ENCODE data around the gene UCP2. TPM values are rescaled to one million over a fixed set of nuclear protein-coding genes. Genes with fewer than 3 reads are reported as not detected.

The UCP2 gene
- total RNA-seq, 2 experiments from 2014 or later, result 145 to 358 TPM

DNA sequence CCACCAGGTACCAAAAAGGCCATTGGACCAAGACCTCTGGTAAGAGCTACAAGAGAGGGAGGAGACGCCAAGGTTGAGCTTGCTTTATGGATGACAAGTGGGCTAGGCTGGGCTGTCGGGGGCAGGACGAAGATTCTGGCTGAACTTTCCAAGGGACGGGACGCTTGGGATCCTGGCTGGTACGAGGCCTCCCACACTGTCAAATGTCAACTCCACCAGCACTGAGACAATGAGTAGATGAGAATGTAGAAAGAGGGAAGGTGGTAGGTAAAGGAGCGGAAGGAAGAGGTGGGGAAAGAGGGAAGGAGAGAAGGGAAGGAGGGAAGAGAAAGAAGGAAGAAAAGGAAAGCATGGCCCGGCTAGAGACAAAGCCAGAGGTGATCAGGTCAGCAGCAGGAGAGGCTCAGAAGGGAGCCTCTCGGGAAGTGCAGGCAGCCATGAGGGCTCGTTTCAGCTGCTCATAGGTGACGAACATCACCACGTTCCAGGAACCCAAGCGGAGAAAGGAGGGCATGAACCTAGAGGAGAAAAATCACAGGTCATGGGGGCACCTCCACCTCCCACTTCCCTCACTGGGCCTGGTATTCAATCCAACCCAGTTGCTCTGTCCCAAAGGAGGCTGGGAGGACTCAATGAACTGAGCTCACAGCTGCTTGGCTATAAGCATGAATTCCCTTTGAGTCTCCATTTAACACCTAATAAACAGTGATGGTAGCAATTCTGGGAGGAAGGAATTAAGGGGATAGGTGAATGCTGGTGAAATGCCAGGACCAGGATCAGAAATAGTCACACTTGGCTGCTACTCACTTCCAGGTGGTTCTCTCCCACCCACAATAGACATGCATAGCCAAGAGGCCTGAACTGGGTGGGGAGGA, 7.8 kb downstream of the UCP2 start:
- H3K27ac ChIP-seq (ENCODE audit: low read depth, low read length, poor library complexity, severe bottlenecking), result peak overlapping the region; percentile 8
- H2AFZ ChIP-seq (ENCODE audit: low read length), result no peak overlapping the region
- H3K9me3 ChIP-seq (ENCODE audit: low read length), result no peaks in the 10 kb centered on the region
- H3K36me3 ChIP-seq (ENCODE audit: insufficient read depth, low read length), result peaks cover 72% of the 10 kb centered on the region
- H3K4me2 ChIP-seq (ENCODE audit: low read length), result no peak overlapping the region
- POLR2A ChIA-PET, result no interaction called here
- H4K20me1 ChIP-seq (ENCODE audit: insufficient read depth, low read length), result peaks cover 27% of the 10 kb centered on the region; the same call in 1 of the 2 replicates
- H3K4me3 ChIP-seq (ENCODE audit: low read depth, low read length, poor library complexity, severe bottlenecking), result no peak overlapping the region
- H3K9me2 ChIP-seq (ENCODE audit: insufficient read depth, low read length), result no peaks in the 10 kb centered on the region
- CTCF ChIA-PET (ENCODE audit: unreplicated experiment), result no interaction called here
- H3K4me1 ChIP-seq (ENCODE audit: insufficient read depth, low read length, poor library complexity, severe bottlenecking), result peaks cover 64% of the 10 kb centered on the region
- peaks cover 35% of the 10 kb centered on the region for H3K79me2 ChIP-seq (ENCODE audit: insufficient read depth, low read depth, low read length)
- intact Hi-C loops (cut with micrococcal nuclease; ENCODE audit: unreplicated experiment), result no loop called here
- TF ChIP-seq, protein P1, sequence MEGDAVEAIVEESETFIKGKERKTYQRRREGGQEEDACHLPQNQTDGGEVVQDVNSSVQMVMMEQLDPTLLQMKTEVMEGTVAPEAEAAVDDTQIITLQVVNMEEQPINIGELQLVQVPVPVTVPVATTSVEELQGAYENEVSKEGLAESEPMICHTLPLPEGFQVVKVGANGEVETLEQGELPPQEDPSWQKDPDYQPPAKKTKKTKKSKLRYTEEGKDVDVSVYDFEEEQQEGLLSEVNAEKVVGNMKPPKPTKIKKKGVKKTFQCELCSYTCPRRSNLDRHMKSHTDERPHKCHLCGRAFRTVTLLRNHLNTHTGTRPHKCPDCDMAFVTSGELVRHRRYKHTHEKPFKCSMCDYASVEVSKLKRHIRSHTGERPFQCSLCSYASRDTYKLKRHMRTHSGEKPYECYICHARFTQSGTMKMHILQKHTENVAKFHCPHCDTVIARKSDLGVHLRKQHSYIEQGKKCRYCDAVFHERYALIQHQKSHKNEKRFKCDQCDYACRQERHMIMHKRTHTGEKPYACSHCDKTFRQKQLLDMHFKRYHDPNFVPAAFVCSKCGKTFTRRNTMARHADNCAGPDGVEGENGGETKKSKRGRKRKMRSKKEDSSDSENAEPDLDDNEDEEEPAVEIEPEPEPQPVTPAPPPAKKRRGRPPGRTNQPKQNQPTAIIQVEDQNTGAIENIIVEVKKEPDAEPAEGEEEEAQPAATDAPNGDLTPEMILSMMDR (conservative IDR thresholded peaks at IDR 0.05; ENCODE audit: low read length), result no peak
- no peak for TF ChIP-seq EZH2phosphoT487 (IDR thresholded peaks at IDR 0.05; ENCODE audit: borderline replicate concordance, low read depth, low read length)
- TSS peak; percentile 18 for BruUV-seq (replicated peaks)
- no peak for DNase-seq (ENCODE audit: low spot score)

DNA sequence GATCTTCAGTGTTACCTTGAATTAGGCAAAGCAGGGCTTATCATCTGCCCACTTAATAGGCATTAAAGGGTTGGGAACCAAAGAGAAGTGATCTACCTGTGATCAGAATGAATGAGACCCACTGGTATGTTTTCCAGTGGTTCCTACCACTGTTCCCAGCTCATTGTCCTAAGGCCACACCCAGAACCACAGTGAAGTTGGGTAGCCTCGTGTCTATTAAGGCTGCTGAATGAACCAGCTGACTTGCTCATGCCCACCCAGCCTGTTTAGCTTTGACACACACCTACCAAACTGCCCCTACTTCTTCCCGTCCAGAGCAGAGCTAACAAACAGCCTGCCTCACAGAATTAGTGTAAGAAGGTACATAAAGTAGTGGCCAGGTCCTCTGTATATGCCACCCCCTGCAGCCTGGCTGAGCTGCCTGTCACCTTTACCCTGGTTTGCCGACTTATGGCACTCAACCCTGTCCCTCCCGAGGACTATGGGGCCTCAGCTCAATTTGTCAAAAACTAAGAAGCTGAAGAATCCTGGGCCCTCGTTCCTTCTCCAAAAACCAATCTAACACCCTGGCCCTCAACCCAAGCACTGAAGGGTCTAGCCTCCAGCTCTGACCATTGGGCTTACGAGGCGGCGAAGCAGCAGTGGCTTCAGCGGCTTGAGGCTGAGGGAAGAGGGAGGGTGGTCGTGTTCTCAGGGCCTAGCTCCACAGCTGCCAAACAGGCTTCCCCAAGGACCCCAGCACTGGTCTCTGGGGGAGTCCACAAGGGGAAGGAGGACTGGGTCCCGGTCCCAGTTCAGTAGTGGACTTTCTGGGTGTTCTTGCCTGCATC, 9.8 kb downstream of the UCP2 start:
- no peak overlapping the region for H3K4me3 ChIP-seq (ENCODE audit: low read depth, low read length, poor library complexity, severe bottlenecking)
- H3K79me2 ChIP-seq (ENCODE audit: insufficient read depth, low read depth, low read length), result peaks cover 15% of the 10 kb centered on the region; the same call in 1 of the 2 replicates
- BruUV-seq (replicated peaks), result TSS peak; percentile 23
- DNase-seq (ENCODE audit: low spot score), result peak; percentile 30
- H3K9me3 ChIP-seq (ENCODE audit: low read length), result no peaks in the 10 kb centered on the region
- CTCF ChIA-PET (ENCODE audit: unreplicated experiment), result interaction anchor here (1.0 kb wide), 1 partner anchor 14 kb away, joined by 3 read pairs; no protein-coding TSS in a partner anchor
- peak overlapping the region; percentile 26 for H3K27ac ChIP-seq (ENCODE audit: low read depth, low read length, poor library complexity, severe bottlenecking)
- H4K20me1 ChIP-seq (ENCODE audit: insufficient read depth, low read length), result 0 out of 2 replicates have a peak, but pooled peaks cover 14% of the 10 kb centered on the region
- H3K36me3 ChIP-seq (ENCODE audit: insufficient read depth, low read length), result peaks cover 52% of the 10 kb centered on the region
- peaks cover 49% of the 10 kb centered on the region for H3K4me1 ChIP-seq (ENCODE audit: insufficient read depth, low read length, poor library complexity, severe bottlenecking)
- no peak overlapping the region for H3K4me2 ChIP-seq (ENCODE audit: low read length)
- POLR2A ChIA-PET, result interaction anchor here (0.6 to 1.4 kb wide), 5 partner anchors 9 to 26 kb away, joined by 3 to 4 read pairs (median 4); no protein-coding TSS in a partner anchor
- no peaks in the 10 kb centered on the region for H3K9me2 ChIP-seq (ENCODE audit: insufficient read depth, low read length)
- no peak overlapping the region for H2AFZ ChIP-seq (ENCODE audit: low read length)
- TF ChIP-seq, protein P1 (conservative IDR thresholded peaks at IDR 0.05; ENCODE audit: low read length), result no peak
- no peak for TF ChIP-seq EZH2phosphoT487 (IDR thresholded peaks at IDR 0.05; ENCODE audit: borderline replicate concordance, low read depth, low read length)
- intact Hi-C loops (cut with micrococcal nuclease; ENCODE audit: unreplicated experiment), result no loop called here
